Osteocyte (in vitro differentiated cells): Measurements from ENCODE around the gene SLC27A3. TPM values are rescaled to one million over a fixed set of nuclear protein-coding genes. Genes with fewer than 3 reads are reported as not detected.

Source experiments
- DNase-seq: peaks from one replicate; pipeline ENCODE4 v3.0.0; 2021; ENCODE audit warnings: mixed read lengths; ENCODE audit not compliant: unreplicated experiment; ENCODE audit errors: extremely low spot score
- H3K27ac Mint-ChIP-seq: one replicate; pipeline ENCODE4 v1.8.0; 2021; ENCODE audit warnings: mild to moderate bottlenecking, mixed read lengths; ENCODE audit not compliant: unreplicated experiment
- H3K27me3 Mint-ChIP-seq: one replicate; pipeline ENCODE4 v1.8.0; 2021; ENCODE audit warnings: mixed read lengths; ENCODE audit not compliant: unreplicated experiment
- H3K36me3 Mint-ChIP-seq: one replicate; pipeline ENCODE4 v1.8.0; 2021; ENCODE audit warnings: mixed read lengths; ENCODE audit not compliant: unreplicated experiment
- H3K4me1 Mint-ChIP-seq: one replicate; pipeline ENCODE4 v1.8.0; 2021; ENCODE audit warnings: mixed read lengths; ENCODE audit not compliant: unreplicated experiment
- H3K4me3 Mint-ChIP-seq: one replicate; pipeline ENCODE4 v1.8.0; 2021; ENCODE audit warnings: mild to moderate bottlenecking, moderate library complexity, mixed read lengths; ENCODE audit not compliant: unreplicated experiment
- H3K9me3 Mint-ChIP-seq: one replicate; pipeline ENCODE4 v1.8.0; 2021; ENCODE audit warnings: mixed read lengths; ENCODE audit not compliant: unreplicated experiment
- total RNA-seq: library from RNA; stranded (reverse); gene quantifications from 2 replicates; pipeline ENCODE4 v1.2.1, GENCODE V29; 2021
- TF ChIP-seq, protein P1 (sequence below): fragments of 200-600 bp; sonication (generic); IDR thresholded peaks from 2 replicates; pipeline ENCODE4 v1.5.0; 2021; ENCODE audit warnings: antibody characterized with exemption, mild to moderate bottlenecking, moderate library complexity

The SLC27A3 gene
- total RNA-seq, 1 donor from 2014 or later = 9.9 TPM

DNA sequence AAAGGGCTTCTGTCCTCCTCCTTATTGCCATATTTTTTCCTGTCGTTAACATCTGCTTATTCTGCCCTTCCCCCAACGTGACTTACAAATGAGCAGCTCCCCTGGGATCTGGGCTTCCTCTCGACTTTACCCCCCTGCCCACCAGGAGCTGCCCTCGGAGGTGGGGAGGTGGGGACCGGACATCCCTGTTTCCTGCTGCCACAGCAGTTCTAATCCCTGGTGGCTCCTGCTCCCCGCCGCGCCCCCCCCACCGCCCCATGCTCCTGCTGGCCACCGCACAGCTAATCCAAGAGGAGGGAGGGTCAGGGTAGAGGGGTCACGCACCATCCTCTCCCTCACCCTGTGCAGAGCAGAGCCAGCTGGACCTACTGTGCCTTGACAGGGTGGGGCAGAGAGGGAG, 4.4 kb upstream of the SLC27A3 start:
- Mint-ChIP-seq H3K4me3 (no peak overlapping the region), H3K27me3 (no peaks in the 10 kb centered on the region), H3K4me1 (peaks cover 15% of the 10 kb centered on the region), H3K9me3 (no peaks in the 10 kb centered on the region), H3K36me3 (peaks cover 30% of the 10 kb centered on the region), H3K27ac (no peak overlapping the region)
- no peak for DNase-seq
- TF ChIP-seq, protein P1, sequence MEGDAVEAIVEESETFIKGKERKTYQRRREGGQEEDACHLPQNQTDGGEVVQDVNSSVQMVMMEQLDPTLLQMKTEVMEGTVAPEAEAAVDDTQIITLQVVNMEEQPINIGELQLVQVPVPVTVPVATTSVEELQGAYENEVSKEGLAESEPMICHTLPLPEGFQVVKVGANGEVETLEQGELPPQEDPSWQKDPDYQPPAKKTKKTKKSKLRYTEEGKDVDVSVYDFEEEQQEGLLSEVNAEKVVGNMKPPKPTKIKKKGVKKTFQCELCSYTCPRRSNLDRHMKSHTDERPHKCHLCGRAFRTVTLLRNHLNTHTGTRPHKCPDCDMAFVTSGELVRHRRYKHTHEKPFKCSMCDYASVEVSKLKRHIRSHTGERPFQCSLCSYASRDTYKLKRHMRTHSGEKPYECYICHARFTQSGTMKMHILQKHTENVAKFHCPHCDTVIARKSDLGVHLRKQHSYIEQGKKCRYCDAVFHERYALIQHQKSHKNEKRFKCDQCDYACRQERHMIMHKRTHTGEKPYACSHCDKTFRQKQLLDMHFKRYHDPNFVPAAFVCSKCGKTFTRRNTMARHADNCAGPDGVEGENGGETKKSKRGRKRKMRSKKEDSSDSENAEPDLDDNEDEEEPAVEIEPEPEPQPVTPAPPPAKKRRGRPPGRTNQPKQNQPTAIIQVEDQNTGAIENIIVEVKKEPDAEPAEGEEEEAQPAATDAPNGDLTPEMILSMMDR = no peak

DNA sequence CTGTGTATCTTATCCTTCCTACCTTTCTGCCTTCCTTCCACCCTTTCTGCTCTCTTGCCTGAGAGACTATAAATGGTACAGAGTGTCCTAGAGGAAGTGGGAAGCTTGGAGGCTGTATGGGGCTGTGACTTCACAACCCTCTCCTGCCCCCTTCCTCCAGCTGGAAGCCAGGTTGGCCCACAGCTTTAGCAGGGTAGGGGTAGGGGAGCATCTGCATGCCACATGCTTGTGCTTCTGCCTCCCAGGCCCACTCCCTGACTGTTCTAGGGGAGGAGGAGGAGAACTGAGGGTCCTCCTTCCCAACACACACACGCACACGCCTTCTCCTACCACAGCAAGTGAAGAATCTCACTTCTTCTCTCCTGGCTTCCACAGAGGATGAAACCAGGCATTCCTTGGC, 3.9 kb upstream of the SLC27A3 start:
- TF ChIP-seq, protein P1 = no peak
- H3K4me1 Mint-ChIP-seq = peaks cover 15% of the 10 kb centered on the region
- no peak overlapping the region for H3K27ac Mint-ChIP-seq
- no peaks in the 10 kb centered on the region for H3K9me3 Mint-ChIP-seq
- no peaks in the 10 kb centered on the region for H3K27me3 Mint-ChIP-seq
- peaks cover 30% of the 10 kb centered on the region for H3K36me3 Mint-ChIP-seq
- no peak overlapping the region for H3K4me3 Mint-ChIP-seq
- DNase-seq = no peak

DNA sequence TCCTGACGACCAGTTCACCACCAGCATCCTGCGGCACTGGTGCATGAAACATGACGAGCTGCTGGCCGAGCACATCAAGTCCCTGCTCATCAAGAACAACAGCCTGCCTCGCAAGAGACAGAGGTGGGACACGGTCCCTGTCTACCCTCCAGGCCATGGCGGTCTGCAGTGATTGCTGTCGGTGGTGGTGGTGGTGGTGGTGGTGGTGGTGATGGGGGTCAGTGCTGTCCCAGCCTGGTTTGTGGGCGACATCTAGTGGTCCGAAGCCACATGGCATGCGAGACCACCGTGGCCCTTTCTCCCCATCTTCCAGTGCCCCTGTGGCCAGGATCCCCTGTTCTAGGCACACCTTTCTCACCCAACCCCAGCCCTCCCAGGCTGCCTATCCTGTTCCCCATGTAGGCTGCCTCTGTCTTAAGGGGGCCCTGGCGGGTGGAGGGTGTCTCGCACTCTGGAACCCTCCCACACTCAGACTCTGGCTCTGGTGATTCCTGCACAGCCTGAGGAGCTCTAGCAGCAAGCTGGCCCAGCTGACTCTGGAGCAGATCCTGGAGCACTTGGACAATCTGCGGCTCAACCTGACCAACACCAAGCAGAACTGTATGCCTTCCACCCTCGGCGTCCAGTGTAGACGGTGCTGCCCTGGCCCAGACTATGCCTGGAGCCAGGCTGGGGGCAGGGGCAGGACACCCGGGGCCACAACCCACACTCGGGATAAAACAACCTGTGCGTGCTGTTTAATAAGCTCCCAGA, 3.2 kb upstream of the SLC27A3 start:
- Mint-ChIP-seq H3K27ac (no peak overlapping the region), H3K4me3 (no peak overlapping the region), H3K36me3 (peaks cover 29% of the 10 kb centered on the region), H3K4me1 (peaks cover 19% of the 10 kb centered on the region), H3K27me3 (no peaks in the 10 kb centered on the region), H3K9me3 (no peaks in the 10 kb centered on the region)
- DNase-seq = no peak
- TF ChIP-seq, protein P1 = peak; percentile 52

DNA sequence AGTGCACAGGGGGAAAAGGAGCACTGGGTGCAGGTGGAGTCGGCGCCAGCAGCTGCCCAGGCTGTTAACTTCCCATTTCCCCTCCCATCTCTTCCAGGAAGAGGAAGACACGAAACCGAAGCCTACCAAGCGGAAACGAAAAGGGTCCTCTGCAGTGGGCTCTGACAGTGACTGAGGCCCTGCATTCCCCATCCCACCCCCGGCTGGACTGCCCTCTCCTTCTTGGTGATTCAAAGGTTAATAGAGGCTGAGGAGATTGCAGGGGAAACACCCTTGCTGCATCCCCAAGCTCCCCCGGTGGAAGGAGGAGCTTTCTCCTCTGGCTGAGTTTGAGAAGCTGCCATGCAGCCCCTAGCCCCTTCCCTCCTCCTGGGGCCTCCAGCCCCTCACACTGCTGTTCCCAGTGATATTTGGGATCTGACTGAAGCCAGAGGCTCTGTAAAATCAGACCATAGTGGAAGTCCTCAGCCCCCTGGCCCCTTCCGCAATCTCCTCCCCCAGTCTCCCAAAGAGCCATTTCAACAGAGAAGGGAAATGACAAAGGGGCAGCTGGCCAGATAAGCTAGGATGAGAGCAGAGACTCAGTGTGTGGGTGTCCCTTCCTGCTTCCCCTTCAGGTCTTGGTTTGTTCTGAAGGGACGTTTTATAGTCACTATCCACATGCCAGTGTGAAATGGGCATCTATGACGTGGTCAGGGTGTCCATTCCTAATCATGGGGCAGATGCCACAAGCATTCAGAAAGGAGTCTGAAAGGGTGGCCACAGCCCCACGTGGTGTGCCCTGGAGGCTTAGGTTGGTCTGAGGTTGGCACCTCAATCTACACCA, 1.9 kb upstream of the SLC27A3 start:
- peaks cover 23% of the 10 kb centered on the region for H3K4me1 Mint-ChIP-seq
- H3K36me3 Mint-ChIP-seq = peaks cover 19% of the 10 kb centered on the region
- no peaks in the 10 kb centered on the region for H3K27me3 Mint-ChIP-seq
- no peaks in the 10 kb centered on the region for H3K9me3 Mint-ChIP-seq
- TF ChIP-seq, protein P1 = no peak
- no peak overlapping the region for H3K27ac Mint-ChIP-seq
- DNase-seq = no peak
- H3K4me3 Mint-ChIP-seq = no peak overlapping the region

DNA sequence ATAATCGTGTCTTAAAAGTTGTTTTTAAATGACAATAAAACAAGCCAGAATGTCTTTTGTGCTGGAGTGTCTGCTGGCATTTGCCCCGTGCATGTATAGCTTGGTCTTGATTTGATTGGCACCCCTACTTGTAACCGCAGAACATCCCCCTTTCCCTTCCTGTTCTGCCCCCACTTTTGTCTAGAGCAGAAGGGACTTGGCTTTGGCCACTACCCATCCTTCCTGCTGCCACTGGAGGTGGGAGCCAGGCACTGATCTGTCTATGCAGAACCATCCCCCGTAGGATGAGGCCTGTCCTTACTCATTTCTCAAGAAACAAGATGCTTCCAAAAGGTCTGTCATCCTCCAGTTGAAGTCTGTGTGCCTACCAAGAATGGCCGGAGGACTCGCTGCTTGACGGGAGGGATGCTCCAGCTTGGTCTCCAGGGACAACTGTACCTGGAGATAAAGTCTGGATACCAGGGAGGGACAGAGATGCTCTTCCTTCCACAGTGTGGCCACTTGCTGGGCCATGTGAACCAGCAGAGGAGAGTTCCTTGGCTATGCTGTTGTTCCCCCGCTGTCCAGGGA, 1.1 kb upstream of the SLC27A3 start:
- no peak overlapping the region for H3K27ac Mint-ChIP-seq
- peaks cover 13% of the 10 kb centered on the region for H3K36me3 Mint-ChIP-seq
- DNase-seq = no peak
- H3K27me3 Mint-ChIP-seq = no peaks in the 10 kb centered on the region
- peaks cover 23% of the 10 kb centered on the region for H3K4me1 Mint-ChIP-seq
- TF ChIP-seq, protein P1 = no peak
- H3K9me3 Mint-ChIP-seq = no peaks in the 10 kb centered on the region
- no peak overlapping the region for H3K4me3 Mint-ChIP-seq
